H1 (cell line): ENCODE measurements around the gene ISX. TPM values are rescaled to one million over a fixed set of nuclear protein-coding genes. Genes with fewer than 3 reads are reported as not detected.

Source experiments
- CTCF ChIA-PET: fragments of 300-600 bp; sonication (Branson Sonifier 250); formaldehyde crosslinking; loops from one replicate; lab custom pipeline; 2021; ENCODE audit not compliant: partially characterized antibody; lab: Charles Lee
- POLR2A ChIA-PET: fragments of 300-600 bp; sonication (Branson Sonifier 250); formaldehyde crosslinking; loops from one replicate; lab custom pipeline; 2021; ENCODE audit warnings: inconsistent platforms; ENCODE audit not compliant: partially characterized antibody; lab: Charles Lee
- DNase-seq, 2 experiments: peaks; one replicate each; pipeline versions ENCODE4 v3.0.0 to v3.0.0-alpha.2; 2010 to 2022; ENCODE audit warnings: low spot score in 2 of 2, low read depth in 1 of 2, mixed read lengths in 1 of 2
- FAIRE-seq: peaks from 2 replicates; lab custom pipeline; 2011; peaks lifted over from hg19 to GRCh38; lab: Jason Lieb, UNC
- H2AFZ ChIP-seq: 2 replicates; pipeline ENCODE4 v1.8.1; 2012; ENCODE audit warnings: low read length, inconsistent platforms
- H2AK5ac ChIP-seq: 2 replicates; pipeline ENCODE4 v1.6.1; 2013; ENCODE audit warnings: low read depth, low read length
- H2BK120ac ChIP-seq: replicated peaks from 2 replicates; pipeline ENCODE3; 2013; ENCODE audit warnings: low read depth, low read length, inconsistent platforms
- H2BK12ac ChIP-seq: 2 replicates; pipeline ENCODE4 v1.6.1; 2013; ENCODE audit warnings: low read depth, low read length
- H2BK15ac ChIP-seq: 2 replicates; pipeline ENCODE4 v1.6.1; 2013; ENCODE audit warnings: low read length
- H2BK20ac ChIP-seq: 2 replicates; pipeline ENCODE4 v1.6.1; 2013; ENCODE audit warnings: low read length
- H2BK5ac ChIP-seq: 2 replicates; pipeline ENCODE4 v1.6.1; 2013; ENCODE audit warnings: low read depth, low read length
- H3K14ac ChIP-seq: 2 replicates; pipeline ENCODE4 v1.6.1; 2013; ENCODE audit warnings: inconsistent platforms; ENCODE audit not compliant: insufficient read length
- H3K18ac ChIP-seq: 2 replicates; pipeline ENCODE4 v1.6.1; 2013; ENCODE audit warnings: low read length; ENCODE audit errors: extremely low read depth
- H3K23ac ChIP-seq: 2 replicates; pipeline ENCODE4 v1.6.1; 2013; ENCODE audit warnings: inconsistent platforms; ENCODE audit not compliant: insufficient read length
- H3K23me2 ChIP-seq: 2 replicates; pipeline ENCODE4 v1.6.1; 2013; ENCODE audit warnings: low read depth, low read length
- H3K27ac ChIP-seq: 2 replicates; pipeline ENCODE4 v1.6.1; 2011; ENCODE audit warnings: low read depth, low read length, inconsistent platforms
- H3K27me3 ChIP-seq, 4 experiments: replicated peaks in 1 of 4; 1 replicate in 1 of 4; 2 replicates in 3 of 4; pipeline versions ENCODE4 v1.6.1 to v1.8.1; 2011 to 2013; ENCODE audit warnings: low read length in 3 of 4, mild to moderate bottlenecking in 3 of 4, inconsistent platforms in 2 of 4, mixed read lengths in 2 of 4, moderate library complexity in 1 of 4; ENCODE audit not compliant: control insufficient read depth in 3 of 4, insufficient read depth in 3 of 4; ENCODE audit errors: extremely low read depth in 1 of 4
- H3K36me3 ChIP-seq, 4 experiments: 2 replicates each; pipeline versions ENCODE4 v1.6.1 to v1.8.1; 2011 to 2013; ENCODE audit warnings: mild to moderate bottlenecking in 4 of 4, low read length in 3 of 4, moderate library complexity in 2 of 4, control low read depth in 1 of 4, inconsistent platforms in 1 of 4; ENCODE audit not compliant: insufficient read depth in 4 of 4, control insufficient read depth in 2 of 4
- H3K4ac ChIP-seq: replicated peaks from 2 replicates; pipeline ENCODE3; 2013; ENCODE audit warnings: low read length, low read depth, mixed read lengths, inconsistent platforms; ENCODE audit not compliant: insufficient read length
- H3K4me1 ChIP-seq, 4 experiments: replicated peaks in 1 of 4; 1 replicate in 1 of 4; 2 replicates in 3 of 4; pipeline versions ENCODE4 v1.6.1 to v1.8.1; 2011 to 2013; ENCODE audit warnings: low read length in 3 of 4, inconsistent platforms in 2 of 4, mixed read lengths in 1 of 4; ENCODE audit not compliant: insufficient read depth in 4 of 4, control insufficient read depth in 3 of 4
- H3K4me2 ChIP-seq, 2 experiments: 2 replicates each; pipeline versions ENCODE4 v1.6.1 to v1.8.1; 2011 to 2013; ENCODE audit warnings: low read depth in 2 of 2, low read length in 2 of 2, control low read depth in 1 of 2, inconsistent platforms in 1 of 2, mild to moderate bottlenecking in 1 of 2; ENCODE audit not compliant: insufficient read depth in 1 of 2
- H3K4me3 ChIP-seq, 4 experiments: fragments of 200-600, 300-600 bp in 1 of 4; sonication (generic), shearing (Covaris generic), sonication (Bioruptor Twin) in 1 of 4; 2 replicates each; pipeline versions ENCODE4 v1.5.1 to v1.8.1; 2011 to 2016; ENCODE audit warnings: low read length in 4 of 4, low read depth in 3 of 4, control low read depth in 2 of 4, inconsistent platforms in 2 of 4, mild to moderate bottlenecking in 2 of 4, mixed read lengths in 1 of 4, moderate library complexity in 1 of 4; ENCODE audit not compliant: insufficient read depth in 2 of 4; ENCODE audit errors: extremely low read depth in 1 of 4
- H3K56ac ChIP-seq: replicated peaks from 2 replicates; pipeline ENCODE3; 2013; ENCODE audit warnings: low read depth, mild to moderate bottlenecking, mixed read lengths, low read length, inconsistent platforms; ENCODE audit not compliant: insufficient read length
- H3K79me1 ChIP-seq: 2 replicates; pipeline ENCODE4 v1.6.1; 2013; ENCODE audit warnings: low read depth, low read length, control low read depth
- H3K79me2 ChIP-seq, 2 experiments: 2 replicates each; pipeline versions ENCODE4 v1.6.1 to v1.8.1; 2012 to 2013; ENCODE audit warnings: low read length in 2 of 2, mild to moderate bottlenecking in 2 of 2, inconsistent platforms in 1 of 2; ENCODE audit not compliant: insufficient read depth in 2 of 2, control insufficient read depth in 1 of 2
- H3K9ac ChIP-seq, 4 experiments: replicated peaks in 1 of 4; 1 replicate in 1 of 4; 2 replicates in 3 of 4; pipeline versions ENCODE4 v1.6.1 to v1.8.1; 2011 to 2013; ENCODE audit warnings: low read depth in 3 of 4, low read length in 3 of 4, control low read depth in 2 of 4, mild to moderate bottlenecking in 2 of 4, moderate library complexity in 2 of 4, inconsistent platforms in 1 of 4; ENCODE audit errors: extremely low read depth in 1 of 4
- H3K9me3 ChIP-seq, 2 experiments: 2 replicates each; pipeline versions ENCODE4 v1.6.1 to v1.8.1; 2012 to 2013; ENCODE audit warnings: mild to moderate bottlenecking in 2 of 2, moderate library complexity in 2 of 2, control low read depth in 1 of 2, inconsistent platforms in 1 of 2, low read depth in 1 of 2, low read length in 1 of 2, mixed read lengths in 1 of 2; ENCODE audit not compliant: insufficient read depth in 2 of 2
- H4K20me1 ChIP-seq, 2 experiments: replicated peaks in 1 of 2; 2 replicates each; pipeline versions ENCODE3 to v1.8.1; 2011 to 2013; ENCODE audit warnings: inconsistent platforms in 2 of 2, low read length in 2 of 2, mild to moderate bottlenecking in 1 of 2; ENCODE audit not compliant: insufficient read depth in 2 of 2, control insufficient read depth in 1 of 2
- H4K5ac ChIP-seq: 2 replicates; pipeline ENCODE4 v1.6.1; 2013; ENCODE audit warnings: low read length, low read depth, mixed read lengths, inconsistent platforms; ENCODE audit not compliant: insufficient read length
- H4K8ac ChIP-seq: 2 replicates; pipeline ENCODE4 v1.8.0; 2013; ENCODE audit warnings: mild to moderate bottlenecking, moderate library complexity, low read length, inconsistent platforms; ENCODE audit not compliant: insufficient read depth; ENCODE audit errors: extremely low read depth
- H4K91ac ChIP-seq: replicated peaks from 2 replicates; pipeline ENCODE3; 2013; ENCODE audit warnings: low read length, mixed read lengths, inconsistent platforms; ENCODE audit not compliant: insufficient read length
- ATF2 ChIP-seq: IDR thresholded peaks from 2 replicates; pipeline ENCODE4 v1.6.1; 2012; ENCODE audit warnings: low read length, inconsistent platforms
- BRCA1 ChIP-seq: IDR thresholded peaks from 2 replicates; pipeline ENCODE4 v1.6.1; 2012; ENCODE audit warnings: low read depth, low read length, improper control_type of control experiment
- CBX5 ChIP-seq: fragments of 300-800, 300-1000 bp; sonication (generic); IDR thresholded peaks from 2 replicates; pipeline ENCODE4 v1.7.1; 2016; ENCODE audit warnings: antibody characterized with exemption, low read length, low read depth
- HDAC2 ChIP-seq, 2 experiments: fragments of 300-600 bp in 1 of 2; sonication (generic) in 1 of 2; IDR thresholded peaks; 2 replicates each; pipeline ENCODE4 v1.6.1; 2011 to 2012; ENCODE audit warnings: low read depth in 2 of 2, low read length in 2 of 2, mild to moderate bottlenecking in 2 of 2, moderate library complexity in 2 of 2, borderline replicate concordance in 1 of 2, inconsistent platforms in 1 of 2
- JUN ChIP-seq: IDR thresholded peaks from 2 replicates; pipeline ENCODE4 v1.6.1; 2011; ENCODE audit warnings: low read depth, mild to moderate bottlenecking, improper control_type of control experiment, low read length
- JUND ChIP-seq: IDR thresholded peaks from 2 replicates; pipeline ENCODE4 v1.6.1; 2011; ENCODE audit warnings: mild to moderate bottlenecking, improper control_type of control experiment, low read length
- NRF1 ChIP-seq: IDR thresholded peaks from 2 replicates; pipeline ENCODE4 v1.6.1; 2011; ENCODE audit warnings: mild to moderate bottlenecking, low read depth, low read length, improper control_type of control experiment
- POU5F1 ChIP-seq: IDR thresholded peaks from 2 replicates; pipeline ENCODE4 v1.6.1; 2011; ENCODE audit warnings: low read depth, mild to moderate bottlenecking, low read length, moderate library complexity
- SAP30 ChIP-seq: fragments of 300-600 bp; sonication (generic); IDR thresholded peaks from 2 replicates; pipeline ENCODE4 v1.7.1; 2012; ENCODE audit warnings: low read length, moderate library complexity, mild to moderate bottlenecking, inconsistent platforms; ENCODE audit not compliant: insufficient read depth, insufficient replicate concordance
- WGBS, 2 experiments: shearing (Covaris generic) in 1 of 2; methylation state at CpG; one replicate each; pipeline versions ENCODE4 v1.1.6 to v1.1.7; 2013 to 2015; ENCODE audit warnings: low lambda C conversion rate in 2 of 2, mixed read lengths in 2 of 2, inconsistent platforms in 1 of 2, low coverage in 1 of 2, missing lambda C conversion rate in 1 of 2; ENCODE audit not compliant: insufficient replicate concordance in 2 of 2, insufficient coverage in 1 of 2, insufficient read length in 1 of 2; ENCODE audit errors: extremely low coverage in 1 of 2, missing lambda C conversion rate in 1 of 2; 5-methylcytosine and 5-hydroxymethylcytosine counted together
- polyA plus RNA-seq, 7 experiments: library from polyadenylated mRNA; depleted of rRNA in 3 of 7; stranded (reverse) in 5 of 7; unstranded in 2 of 7; fragments of >200 nt in 5 of 7; fragments of 200-250 nt in 2 of 7; gene quantifications; 1 replicate in 5 of 7; 2 replicates in 1 of 7; 4 replicates in 1 of 7; pipeline versions ENCODE4 v1.2.1 to v1.2.3, GENCODE V29; 2011 to 2013; ENCODE audit warnings: missing spikeins in 2 of 7, mixed read lengths in 2 of 7
- total RNA-seq: library from RNA; stranded (reverse); fragmentation: NEBNext Ultra II Directional; extraction: Animal tissue kit (Norgen Biotek cat#: 25700); gene quantifications from 2 replicates; pipeline ENCODE4 v1.2.1, GENCODE V29; 2021
- TF ChIP-seq, protein P1 (sequence below), 3 experiments: IDR thresholded peaks; 1 replicate in 2 of 3; 2 replicates in 1 of 3; pipeline versions ENCODE4 v1.5.1 to v1.6.1; 2011; ENCODE audit warnings: low read length in 3 of 3, mild to moderate bottlenecking in 3 of 3, inconsistent platforms in 2 of 3, low read depth in 1 of 3, moderate library complexity in 1 of 3; ENCODE audit not compliant: insufficient read depth in 1 of 3; ENCODE audit errors: control extremely low read depth in 1 of 3

ISX gene
- total and polyA plus RNA-seq, 2 of the 8 experiments (the other 6 are each of a cell fraction or from before 2014, with no cell fraction given): not detected

DNA sequence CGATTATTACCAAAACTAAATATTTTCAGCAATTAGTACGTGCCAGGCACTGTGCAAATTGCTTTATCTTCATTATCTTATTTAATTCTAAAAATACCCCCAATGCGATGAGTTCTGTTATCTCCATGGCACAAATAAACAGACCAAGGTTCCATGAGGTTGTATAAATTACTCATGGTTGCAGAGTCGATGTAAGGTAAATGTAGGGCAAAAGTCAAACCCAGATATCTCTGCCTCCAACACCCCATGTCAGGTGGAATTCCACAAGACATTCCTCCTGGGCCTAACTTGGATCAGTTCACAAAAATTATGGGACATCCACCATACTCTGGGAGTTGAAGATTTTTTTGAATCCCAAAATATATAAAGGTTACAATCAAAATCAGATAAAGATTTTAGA lies 43.7 kb downstream of the ISX start:
- no peak overlapping the region for H3K4me2 ChIP-seq

More for the DNA sequence above, 43.7 kb downstream of the ISX start:
- ChIA-PET CTCF (no interaction called here), POLR2A (no interaction called here)
- Histone ChIP-seq H3K4me1 (no peaks in the 10 kb centered on the region), H3K79me1 (no peaks in the 10 kb centered on the region), H3K56ac (no peak overlapping the region), H2BK15ac (no peak overlapping the region), H3K79me2 (no peaks in the 10 kb centered on the region), H4K20me1 (no peaks in the 10 kb centered on the region), H3K27ac (no peak overlapping the region), H3K23me2 (no peaks in the 10 kb centered on the region), H3K4me3 (no peak overlapping the region), H3K18ac (no peak overlapping the region), H3K9ac (no peak overlapping the region), H4K91ac (no peak overlapping the region), H2BK5ac (no peak overlapping the region), H3K4ac (no peak overlapping the region), H3K23ac (no peak overlapping the region), H4K5ac (no peak overlapping the region), H2AFZ (no peak overlapping the region), H3K9me3 (no peaks in the 10 kb centered on the region), H3K27me3 (no peaks in the 10 kb centered on the region; a peak in 1 of 7 replicates), H2BK12ac (no peak overlapping the region), H3K36me3 (no peaks in the 10 kb centered on the region), H2AK5ac (no peak overlapping the region), H4K8ac (no peak overlapping the region), H2BK120ac (no peak overlapping the region), H2BK20ac (no peak overlapping the region), H3K14ac (no peak overlapping the region)
- FAIRE-seq: no peak
- WGBS, 2 experiments: 79% methylated on average over 4 of the region's 4 CpGs; no CpG with 5 or more reads in 1 of the 2 experiments
- no peak for DNase-seq
- no peak for TF ChIP-seq HDAC2 (IDR thresholded peaks at IDR 0.05; ENCODE audit: borderline replicate concordance in 1 of 2, low read depth in 2 of 2, low read length in 2 of 2)
- TF ChIP-seq POU5F1: no peak
- TF ChIP-seq JUND: no peak
- no peak for TF ChIP-seq JUN
- TF ChIP-seq, protein P1, sequence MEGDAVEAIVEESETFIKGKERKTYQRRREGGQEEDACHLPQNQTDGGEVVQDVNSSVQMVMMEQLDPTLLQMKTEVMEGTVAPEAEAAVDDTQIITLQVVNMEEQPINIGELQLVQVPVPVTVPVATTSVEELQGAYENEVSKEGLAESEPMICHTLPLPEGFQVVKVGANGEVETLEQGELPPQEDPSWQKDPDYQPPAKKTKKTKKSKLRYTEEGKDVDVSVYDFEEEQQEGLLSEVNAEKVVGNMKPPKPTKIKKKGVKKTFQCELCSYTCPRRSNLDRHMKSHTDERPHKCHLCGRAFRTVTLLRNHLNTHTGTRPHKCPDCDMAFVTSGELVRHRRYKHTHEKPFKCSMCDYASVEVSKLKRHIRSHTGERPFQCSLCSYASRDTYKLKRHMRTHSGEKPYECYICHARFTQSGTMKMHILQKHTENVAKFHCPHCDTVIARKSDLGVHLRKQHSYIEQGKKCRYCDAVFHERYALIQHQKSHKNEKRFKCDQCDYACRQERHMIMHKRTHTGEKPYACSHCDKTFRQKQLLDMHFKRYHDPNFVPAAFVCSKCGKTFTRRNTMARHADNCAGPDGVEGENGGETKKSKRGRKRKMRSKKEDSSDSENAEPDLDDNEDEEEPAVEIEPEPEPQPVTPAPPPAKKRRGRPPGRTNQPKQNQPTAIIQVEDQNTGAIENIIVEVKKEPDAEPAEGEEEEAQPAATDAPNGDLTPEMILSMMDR (IDR thresholded peaks at IDR 0.05; ENCODE audit: control extremely low read depth in 1 of 3, insufficient read depth in 1 of 3, low read depth in 1 of 3, low read length in 3 of 3): no peak
- TF ChIP-seq CBX5: no peak
- TF ChIP-seq ATF2: no peak
- no peak for TF ChIP-seq BRCA1
- TF ChIP-seq NRF1: no peak
- TF ChIP-seq SAP30: no peak
